Right atrium auricular region (tissue), 2 donors: ENCODE data around the gene CIT. TPM values are rescaled to one million over a fixed set of nuclear protein-coding genes. Genes with fewer than 3 reads are reported as not detected.

Source experiments
- DNase-seq: peaks from one replicate; pipeline ENCODE4 v3.0.0-alpha.2; 2019; ENCODE audit warnings: low spot score
- H3K27ac ChIP-seq, 2 donors: fragments of 200-600 bp; sonication (generic); 1 replicate in 1 of 2; 2 replicates in 1 of 2; pipeline ENCODE4 v1.5.1; 2016 to 2019
- H3K27me3 ChIP-seq, 2 donors: fragments of 200-600 bp; sonication (generic); one replicate each; pipeline versions ENCODE4 v1.5.1 to v1.6.0; 2017 to 2019
- H3K36me3 ChIP-seq: fragments of 200-600 bp; sonication (generic); one replicate; pipeline ENCODE4 v1.5.1; 2016
- H3K4me1 ChIP-seq, 2 donors: fragments of 200-600 bp; sonication (generic); one replicate each; pipeline versions ENCODE4 v1.5.1 to v1.6.0; 2017 to 2019
- H3K4me3 ChIP-seq, 2 donors: fragments of 200-600 bp; sonication (generic); 1 replicate in 1 of 2; 2 replicates in 1 of 2; pipeline ENCODE4 v1.5.1; 2017 to 2019; ENCODE audit warnings: mild to moderate bottlenecking in 1 of 2, moderate library complexity in 1 of 2
- H3K9me3 ChIP-seq, 2 donors: fragments of 200-600 bp; sonication (generic); one replicate each; pipeline ENCODE4 v1.5.1; 2019
- CTCF ChIP-seq, 2 donors: fragments of 200-600 bp; sonication (generic); IDR thresholded peaks; one replicate each; pipeline ENCODE4 v1.5.1; 2019; ENCODE audit warnings: antibody characterized with exemption in 2 of 2
- total RNA-seq, 2 donors: library from RNA; depleted of rRNA; stranded (reverse); fragments of >200 nt; gene quantifications; one replicate each; pipeline ENCODE4 v1.1.0, GENCODE V29; 2016

Gene CIT
- total RNA-seq, 2 donors from 2014 or later, result 0.79 to 1.2 TPM

GRCh38 chr12:119682639-119683252 lies 194.4 kb downstream of the CIT start:
- H3K4me1 ChIP-seq, result peaks cover 0 to 11% of the 10 kb centered on the region in 2 donors
- no peak overlapping the region for H3K4me3 ChIP-seq
- peaks cover 42% of the 10 kb centered on the region for H3K36me3 ChIP-seq
- no peak for TF ChIP-seq CTCF (IDR thresholded peaks at IDR 0.05)
- H3K27ac ChIP-seq, result peak overlapping the region in 1 of 2 donors; percentile 18
- DNase-seq, result no peak
- no peaks in the 10 kb centered on the region for H3K27me3 ChIP-seq
- H3K9me3 ChIP-seq, result no peaks in the 10 kb centered on the region

DNA sequence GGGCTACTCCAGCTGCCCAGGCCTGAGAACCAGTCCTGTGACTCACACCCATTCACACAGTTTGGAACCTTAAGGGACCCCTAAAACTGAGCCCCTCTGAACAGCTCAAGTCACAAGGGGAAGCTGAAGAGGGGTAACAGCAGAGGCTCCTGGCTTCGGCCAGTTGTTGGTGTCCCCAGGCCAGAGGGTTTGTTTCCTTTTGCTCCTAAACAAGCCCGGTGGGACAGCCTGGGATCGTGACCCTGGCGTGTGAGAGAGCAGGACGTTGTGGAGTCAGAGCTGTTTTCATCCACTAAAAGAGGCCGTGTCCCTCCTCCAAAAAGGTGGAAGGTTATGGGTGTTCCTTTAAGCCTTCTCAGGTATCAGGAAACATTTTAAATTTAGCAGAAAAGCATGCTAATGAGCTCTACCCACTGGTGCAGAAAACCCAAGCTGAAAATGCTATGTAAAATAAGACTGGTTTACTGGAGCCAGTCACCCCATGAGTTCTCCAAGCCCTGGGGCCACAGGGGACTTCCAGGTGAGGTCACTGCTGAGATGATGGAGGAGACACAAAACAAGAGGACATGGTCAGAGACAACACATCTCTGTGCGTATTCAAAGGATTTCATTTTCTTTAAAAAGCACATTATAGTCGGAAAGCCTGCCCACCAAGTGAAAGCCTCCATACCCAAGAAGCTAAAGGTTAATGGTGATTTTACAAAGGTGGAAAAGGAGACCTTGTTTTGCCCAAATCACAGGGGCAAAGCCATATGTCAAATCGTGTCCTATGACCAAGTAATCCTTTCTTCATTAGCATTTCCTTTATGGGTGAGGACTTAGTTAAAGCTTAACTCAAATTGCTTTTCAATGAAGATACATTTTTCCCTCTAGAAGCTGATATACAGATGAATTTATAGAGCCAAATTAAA lies 195.1 kb downstream of the CIT start:
- H3K36me3 ChIP-seq, result peaks cover 50% of the 10 kb centered on the region
- no peak for TF ChIP-seq CTCF (IDR thresholded peaks at IDR 0.05)
- peaks cover 0 to 11% of the 10 kb centered on the region in 2 donors for H3K4me1 ChIP-seq
- H3K4me3 ChIP-seq, result no peak overlapping the region
- H3K27ac ChIP-seq, result peak overlapping the region in 1 of 2 donors; percentile 18
- no peaks in the 10 kb centered on the region for H3K9me3 ChIP-seq
- no peak for DNase-seq
- H3K27me3 ChIP-seq, result no peaks in the 10 kb centered on the region

DNA sequence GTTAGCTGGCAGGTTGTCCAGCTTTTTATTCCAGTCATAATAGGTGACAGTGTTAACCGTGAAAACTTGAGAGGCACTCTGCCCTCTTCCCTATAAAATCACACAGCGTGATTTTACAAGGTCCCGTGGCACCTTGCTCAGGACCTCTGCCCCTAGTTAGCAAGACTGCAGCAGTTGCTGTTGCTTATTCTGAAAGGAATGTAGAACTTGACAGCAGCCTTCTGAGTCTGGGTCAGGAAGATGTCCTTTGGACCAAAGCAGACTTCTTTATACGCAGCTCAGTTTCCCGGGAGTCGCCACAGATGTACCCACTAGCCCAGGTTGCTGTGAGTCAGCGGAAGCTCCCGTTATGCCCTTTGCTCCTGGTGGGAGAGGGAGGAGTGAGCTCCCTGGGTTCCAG lies 196.0 kb downstream of the CIT start:
- no peak for DNase-seq
- Histone ChIP-seq H3K27me3 (no peaks in the 10 kb centered on the region), H3K27ac (no peak overlapping the region), H3K36me3 (peaks cover 58% of the 10 kb centered on the region), H3K4me3 (no peak overlapping the region), H3K4me1 (peaks cover 0 to 11% of the 10 kb centered on the region in 2 donors), H3K9me3 (no peaks in the 10 kb centered on the region)
- no peak for TF ChIP-seq CTCF (IDR thresholded peaks at IDR 0.05)

GRCh38 chr12:119679490-119679889 lies 197.6 kb downstream of the CIT start:
- no peak for TF ChIP-seq CTCF (IDR thresholded peaks at IDR 0.05)
- Histone ChIP-seq H3K4me1 (peaks cover 0 to 17% of the 10 kb centered on the region in 2 donors), H3K27me3 (no peaks in the 10 kb centered on the region), H3K27ac (no peak overlapping the region), H3K4me3 (no peak overlapping the region), H3K9me3 (no peaks in the 10 kb centered on the region), H3K36me3 (peaks cover 75% of the 10 kb centered on the region)
- no peak for DNase-seq

- Histone ChIP-seq H3K27me3 (no peaks in the 10 kb centered on the region), H3K27ac (no peak overlapping the region), H3K4me1 (peaks cover 0 to 20% of the 10 kb centered on the region in 2 donors), H3K36me3 (peaks cover 79% of the 10 kb centered on the region), H3K4me3 (no peak overlapping the region), H3K9me3 (no peaks in the 10 kb centered on the region)
- no peak for DNase-seq
- TF ChIP-seq CTCF (IDR thresholded peaks at IDR 0.05), result no peak
Measured at GRCh38 chr12:119679081-119679480, 198.0 kb downstream of the CIT start.
